Measurements from ENCODE around the gene TMEM132D.

GRCh38 chr12:129873111-129873832 lies 30.6 kb downstream of the TMEM132D start:
- TF ChIP-seq HNF4A (conservative IDR thresholded peaks at IDR 0.05), result no peak
- TF ChIP-seq CTCF (IDR thresholded peaks at IDR 0.05; ENCODE audit: low read depth, low read length, missing input control), result no peak
- TF ChIP-seq YY1 (IDR thresholded peaks at IDR 0.05), result no peak
- TF ChIP-seq TAF1 (conservative IDR thresholded peaks at IDR 0.05), result no peak
- TF ChIP-seq RAD21 (IDR thresholded peaks at IDR 0.05), result no peak
- no peak for TF ChIP-seq MAX (IDR thresholded peaks at IDR 0.05)

Data from liver (tissue), 3 donors.